DLD1 (cell line): ENCODE results near the gene FAM185A.
"Not testable (repeated sequence)": the region's sequence is repeated elsewhere in the genome, so short reads cannot be mapped to it uniquely, and the experiment has no call there.

Experiments
- in situ Hi-C: cut with HindIII; loops from 2 replicates; pipeline ENCODE4 v1.10.0; 2017; ENCODE audit warnings: low sequenced_read_pairs

Gene FAM185A

DNA sequence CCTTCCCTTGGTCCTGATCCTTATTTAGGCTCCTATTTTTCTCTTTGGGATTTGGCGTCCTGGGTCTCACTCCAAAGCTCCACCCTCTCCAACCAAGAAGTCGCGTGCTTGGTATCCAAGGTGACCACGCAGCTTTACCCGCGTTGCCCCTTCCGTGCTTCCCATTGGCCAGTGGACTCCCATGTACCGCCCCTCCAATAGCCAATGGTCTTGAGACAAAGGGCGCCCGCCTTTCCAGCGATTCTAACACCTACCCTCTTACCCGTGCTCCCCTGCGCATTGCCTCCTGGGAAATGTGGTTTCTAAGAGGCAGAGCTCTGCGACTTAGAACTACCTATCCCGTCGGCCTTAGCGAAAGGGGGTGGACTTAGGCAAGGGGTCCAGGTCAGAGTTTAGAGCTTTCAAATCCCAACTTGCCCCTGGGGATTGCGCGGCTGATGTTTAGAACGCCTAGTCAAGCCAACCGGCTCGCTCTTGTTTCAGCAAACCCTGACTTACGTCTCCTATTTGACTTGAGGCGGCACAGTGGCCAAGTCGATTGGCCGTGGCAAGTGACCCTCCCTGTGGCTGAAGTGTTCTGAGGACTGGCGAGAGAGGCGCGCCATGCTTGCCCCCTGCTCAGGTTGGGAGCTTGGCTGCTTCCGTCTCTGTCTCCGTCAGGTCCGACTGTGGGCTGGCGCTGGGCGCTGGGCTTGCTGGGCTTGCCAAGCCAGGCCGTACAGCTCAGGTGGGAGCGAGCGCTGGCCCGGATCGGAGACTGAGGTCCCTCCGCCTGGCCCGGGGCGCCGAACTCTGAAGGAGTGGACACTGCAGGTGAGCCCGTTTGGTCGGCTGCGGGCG, at the start of gene FAM185A:
FAM185A (plus strand) TSS at position 395 of the 840 bp plus-strand sequence; CDS start at position 604, 209 bp downstream.
- in situ Hi-C loops: not testable (repeated sequence)

DNA sequence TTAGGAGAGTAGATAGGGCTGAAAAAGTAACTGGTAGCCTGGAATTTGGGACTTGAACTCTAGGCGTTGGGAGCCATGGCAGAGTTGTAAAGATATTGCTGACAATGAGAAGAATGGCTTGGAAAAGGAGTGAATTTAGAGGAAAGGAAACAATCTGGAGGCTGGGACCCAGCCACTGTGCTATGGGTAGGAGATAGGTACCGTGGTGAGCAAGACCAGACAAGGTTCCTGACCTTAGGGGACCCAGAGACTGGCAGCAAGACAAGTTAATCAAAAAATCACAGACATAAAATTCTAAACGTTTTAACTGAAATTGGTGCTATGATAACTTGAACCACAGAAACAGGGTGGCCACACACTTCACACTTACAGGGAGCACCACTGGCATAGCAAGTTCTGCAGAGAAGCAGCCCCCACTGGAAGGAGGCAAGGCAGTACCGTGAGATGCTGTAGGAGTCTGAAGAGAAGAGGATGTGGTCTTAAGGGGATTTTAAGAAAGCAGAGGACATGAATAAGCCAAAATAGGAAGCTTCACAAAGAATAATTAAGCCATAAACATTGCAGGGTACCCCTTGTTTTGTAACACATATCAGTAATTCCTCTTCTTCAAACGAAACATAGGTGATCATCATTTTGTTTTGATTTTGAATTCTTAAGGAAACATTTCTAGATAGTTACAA, 35.6 kb upstream of the FAM185A start:
- in situ Hi-C loops: not testable (repeated sequence)

DNA sequence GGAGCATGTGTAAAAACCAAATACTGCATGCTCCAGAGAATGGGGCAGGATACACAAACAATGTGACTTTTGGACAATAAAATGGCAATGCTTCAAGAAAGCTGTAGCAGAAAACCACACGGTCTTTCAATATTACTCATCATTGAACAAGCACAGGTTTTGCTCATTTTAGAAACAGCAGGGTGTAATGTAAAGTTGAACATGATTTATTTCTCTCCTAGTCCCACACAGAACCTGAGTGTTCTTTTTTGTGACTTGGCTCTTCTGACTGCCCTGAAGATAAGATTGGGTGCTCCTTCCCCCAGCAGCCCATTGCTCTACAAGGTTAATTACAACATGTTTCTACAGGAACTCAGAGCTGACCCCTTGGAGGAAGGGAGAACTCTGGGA, 35.1 kb upstream of the FAM185A start:
- in situ Hi-C loops: not testable (repeated sequence)

DNA sequence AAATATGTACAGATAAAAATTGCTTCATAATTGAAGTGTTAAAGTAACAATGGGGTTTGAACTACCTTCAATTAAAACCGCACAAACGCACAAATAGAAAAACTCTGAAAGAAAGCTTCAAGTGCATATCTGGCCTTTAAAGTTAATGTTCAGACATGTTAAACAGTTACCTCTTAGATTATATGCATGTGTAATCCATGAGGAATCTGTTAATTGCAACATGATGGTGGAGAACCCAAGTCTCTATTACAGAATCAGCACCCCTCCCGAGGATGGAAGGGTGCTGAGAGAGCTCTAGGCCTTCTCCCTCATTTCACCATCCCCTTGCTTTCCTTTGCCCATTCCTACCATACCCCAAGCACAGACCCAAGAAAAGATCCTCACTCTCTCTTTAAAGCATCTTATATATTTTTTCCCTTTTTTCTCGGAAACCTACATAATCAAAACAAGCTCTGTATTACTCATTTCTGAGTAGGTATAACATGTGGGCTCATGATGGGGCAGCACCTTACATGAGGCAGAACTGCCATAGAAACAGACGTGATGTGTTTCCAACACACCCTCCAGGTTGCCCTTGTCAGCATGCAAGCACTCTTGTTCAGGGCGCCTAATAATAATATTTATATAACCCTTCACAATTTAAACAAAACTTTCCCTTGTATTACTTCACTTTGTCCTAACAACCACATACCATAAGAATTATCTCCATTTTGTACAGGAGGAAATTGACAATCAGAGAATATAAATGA, 33.9 kb upstream of the FAM185A start:
- in situ Hi-C loops: not testable (repeated sequence)

DNA sequence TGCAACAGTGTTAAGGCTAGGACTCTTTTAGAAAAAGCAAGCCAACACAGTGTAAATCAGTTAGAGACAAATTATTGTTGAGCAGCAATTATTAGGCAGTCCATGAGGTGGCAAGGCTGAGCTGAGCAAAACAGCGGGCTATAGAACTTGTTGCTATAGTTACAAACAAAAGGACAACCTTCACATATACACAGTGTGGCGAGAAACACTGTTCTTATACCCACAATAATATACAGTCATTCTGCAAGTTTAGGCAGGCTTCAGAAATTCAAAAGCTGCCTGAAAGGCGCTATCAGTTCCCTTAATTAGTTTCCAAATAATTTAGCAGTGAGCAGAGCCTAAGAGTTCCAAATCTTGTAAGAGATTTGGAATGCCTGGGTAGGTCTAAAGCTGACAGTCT, 33.1 kb upstream of the FAM185A start:
- in situ Hi-C loops: not testable (repeated sequence)

DNA sequence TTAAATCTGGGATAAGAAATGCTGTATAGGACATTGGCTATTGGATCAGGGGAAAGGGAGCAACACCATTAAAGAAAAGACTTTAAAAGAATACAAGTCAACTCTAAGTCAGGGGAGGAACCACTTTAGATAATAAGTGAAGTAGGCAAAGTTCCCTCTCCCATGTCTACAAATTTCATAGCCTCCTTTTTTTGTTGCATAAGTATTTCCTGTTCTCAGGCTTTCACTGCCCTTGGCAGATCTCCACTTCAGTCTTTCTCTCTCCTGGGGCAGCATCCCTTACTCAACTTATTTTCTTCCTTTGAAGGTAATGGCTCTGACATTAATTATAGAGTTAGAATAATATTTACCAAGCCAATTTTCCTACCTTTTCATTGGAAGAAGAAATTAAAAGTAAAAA, 30.3 kb upstream of the FAM185A start:
- in situ Hi-C loops: not testable (repeated sequence)

DNA sequence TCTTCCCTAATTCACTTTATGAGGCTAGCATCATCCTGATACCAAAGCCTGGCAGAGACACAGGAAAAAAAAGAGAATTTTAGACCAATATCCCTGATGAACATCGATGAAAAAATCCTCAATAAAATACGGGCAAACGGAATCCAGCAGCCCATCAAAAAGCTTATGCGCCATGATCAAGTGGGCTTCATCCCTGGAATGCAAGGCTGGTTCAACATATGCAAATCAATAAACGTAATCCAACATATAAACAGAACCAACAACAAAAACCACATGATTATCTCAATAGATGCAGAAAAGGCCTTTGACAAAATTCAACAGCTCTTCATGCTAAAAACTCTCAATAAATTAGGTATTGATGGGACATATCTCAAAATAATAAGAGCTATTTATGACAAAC, 22.6 kb upstream of the FAM185A start:
- in situ Hi-C loops: not testable (repeated sequence)

DNA sequence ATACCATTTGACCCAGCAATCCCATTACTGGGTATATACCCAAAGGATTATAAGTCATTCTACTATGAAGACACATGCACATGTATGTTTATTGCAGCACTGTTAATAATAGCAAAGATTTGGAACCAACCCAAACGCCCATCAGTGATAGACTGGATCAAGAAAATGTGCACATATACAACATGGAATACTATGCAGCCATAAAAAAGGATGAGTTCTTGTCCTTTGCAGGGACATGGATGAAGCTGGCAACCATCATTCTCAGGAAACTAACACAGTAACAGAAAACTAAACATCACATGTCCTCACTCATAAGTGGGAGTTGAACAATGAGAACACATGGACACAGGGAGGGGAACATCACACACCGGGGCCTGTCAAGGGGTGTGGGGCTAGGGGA, 19.1 kb upstream of the FAM185A start:
- in situ Hi-C loops: not testable (repeated sequence)

DNA sequence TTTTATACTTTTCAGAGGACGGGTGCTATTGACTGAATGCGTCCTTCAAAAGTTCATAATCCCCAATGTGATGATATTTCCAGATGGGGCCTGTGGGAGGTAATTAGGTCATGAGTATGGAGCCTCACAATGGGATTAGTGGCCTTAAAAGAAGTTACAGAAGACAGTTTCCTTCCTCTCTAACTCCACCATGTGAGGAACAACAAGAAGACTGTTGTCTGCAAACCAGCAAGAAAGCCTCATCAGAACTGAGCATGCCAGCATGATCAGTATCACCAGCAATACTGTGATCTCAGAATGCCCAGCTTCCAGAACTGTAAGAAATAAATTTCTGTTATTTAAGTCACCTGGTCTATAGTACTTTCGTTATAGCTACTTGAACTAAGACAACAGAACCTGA, 18.4 kb upstream of the FAM185A start:
- in situ Hi-C loops: not testable (repeated sequence)

DNA sequence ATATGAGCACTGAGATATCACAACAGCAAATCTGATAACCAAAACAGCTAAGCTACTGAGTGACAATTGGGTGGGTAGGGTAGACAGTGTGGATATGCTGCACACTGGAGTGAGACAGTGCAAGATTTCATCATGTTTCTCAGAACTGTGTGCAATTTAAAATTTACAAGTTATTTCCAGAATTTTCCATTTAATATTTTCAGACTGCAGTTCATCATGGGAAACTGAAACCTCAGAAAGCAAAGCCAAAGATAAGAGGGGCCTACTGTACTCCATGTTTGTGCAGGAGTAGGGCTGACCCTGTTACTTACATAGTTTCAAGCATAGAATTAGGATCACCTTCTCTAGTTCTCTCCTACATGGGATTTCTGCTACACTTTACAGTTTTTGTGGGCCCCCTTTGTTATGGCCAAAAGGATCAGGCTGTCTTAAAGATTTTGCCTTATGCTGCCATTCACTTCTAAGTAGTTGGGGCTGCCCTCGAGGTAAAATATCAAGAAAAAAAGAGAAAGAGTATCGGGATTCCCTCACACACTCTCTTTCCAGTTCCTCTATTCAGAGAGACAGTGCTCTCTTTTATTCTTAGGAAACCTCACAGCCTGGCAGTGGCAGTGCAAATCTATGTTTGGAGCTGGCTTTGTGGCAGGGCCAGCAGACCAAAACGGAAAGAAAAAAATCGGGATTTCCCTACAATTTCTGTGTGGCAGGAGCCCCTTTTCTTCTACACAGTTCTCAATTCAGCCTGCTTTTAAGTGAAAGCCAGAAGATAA, 6.6 kb upstream of the FAM185A start:
- in situ Hi-C loops: not testable (repeated sequence)

DNA sequence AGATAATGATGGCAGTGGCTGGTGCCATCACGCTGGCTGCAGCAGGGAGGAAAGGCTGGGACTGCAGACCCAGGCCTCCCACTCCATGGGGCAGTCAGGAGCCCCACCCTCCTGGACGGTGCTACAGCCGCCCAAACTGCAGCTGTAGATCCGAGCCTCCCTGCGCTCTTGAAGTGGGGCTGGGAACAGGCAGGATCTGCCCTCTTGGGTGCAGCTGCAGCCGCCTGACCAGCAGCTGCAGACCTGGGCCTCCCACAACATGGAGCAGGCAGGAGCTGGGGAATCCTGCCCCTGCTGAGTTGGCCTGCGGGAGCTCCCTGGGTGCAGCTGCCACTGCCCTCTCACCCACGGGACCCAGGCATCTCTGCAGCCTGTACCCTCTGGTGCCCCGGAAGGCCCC, 4.9 kb upstream of the FAM185A start:
- in situ Hi-C loops: not testable (repeated sequence)

DNA sequence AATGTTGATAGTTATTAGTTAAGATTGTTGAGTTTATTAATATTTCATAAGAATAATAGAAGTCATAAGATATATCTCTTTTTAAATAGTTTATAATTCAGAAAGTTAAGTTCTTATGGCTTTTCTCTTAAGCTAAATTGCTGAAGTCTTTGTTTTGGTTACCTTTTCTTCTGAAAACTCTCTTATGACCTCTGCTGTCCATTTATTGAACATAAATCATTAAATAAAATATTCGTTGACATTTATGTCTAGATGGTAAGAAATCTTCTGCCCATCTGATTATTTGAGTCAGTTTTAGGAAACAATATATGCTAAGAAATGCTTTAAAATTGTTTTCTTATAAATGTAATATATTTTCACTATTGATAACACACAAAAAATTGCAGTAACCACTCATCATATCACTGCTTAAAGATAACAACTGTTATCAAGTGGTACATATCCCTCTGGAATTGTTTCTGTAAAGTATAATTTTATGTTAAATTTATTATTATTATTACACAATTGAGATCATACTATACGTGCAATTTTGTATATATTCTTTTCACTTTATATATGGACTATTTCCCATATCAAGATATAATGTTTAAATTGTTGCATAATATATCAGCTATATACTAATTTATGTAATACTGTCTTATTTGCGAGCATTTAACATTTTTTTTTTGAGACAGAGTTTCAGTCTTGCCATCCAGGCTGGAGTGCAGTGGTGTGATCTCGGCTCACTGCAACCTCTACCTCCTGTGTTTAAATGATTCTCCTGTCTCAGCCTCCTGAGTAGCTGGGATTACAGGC, 3.1 kb upstream of the FAM185A start:
- in situ Hi-C loops: not testable (repeated sequence)

DNA sequence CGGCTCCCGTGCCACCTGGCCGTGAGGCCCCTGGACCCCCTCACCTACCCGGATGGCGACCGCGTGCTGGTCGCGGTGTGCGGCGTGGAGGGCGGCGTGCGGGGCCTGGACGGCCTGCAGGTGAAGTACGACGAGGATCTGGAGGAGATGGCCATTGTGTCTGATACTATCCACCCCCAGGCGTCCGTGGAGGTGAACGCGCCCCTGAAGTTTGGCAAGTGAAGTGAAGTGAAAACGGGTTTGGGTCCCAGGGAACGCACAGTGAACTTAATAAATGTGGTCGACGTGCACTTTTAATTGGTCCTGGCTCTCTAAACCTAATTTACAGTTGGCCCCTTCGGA, 617 bp downstream of the FAM185A start:
- in situ Hi-C loops: not testable (repeated sequence)

DNA sequence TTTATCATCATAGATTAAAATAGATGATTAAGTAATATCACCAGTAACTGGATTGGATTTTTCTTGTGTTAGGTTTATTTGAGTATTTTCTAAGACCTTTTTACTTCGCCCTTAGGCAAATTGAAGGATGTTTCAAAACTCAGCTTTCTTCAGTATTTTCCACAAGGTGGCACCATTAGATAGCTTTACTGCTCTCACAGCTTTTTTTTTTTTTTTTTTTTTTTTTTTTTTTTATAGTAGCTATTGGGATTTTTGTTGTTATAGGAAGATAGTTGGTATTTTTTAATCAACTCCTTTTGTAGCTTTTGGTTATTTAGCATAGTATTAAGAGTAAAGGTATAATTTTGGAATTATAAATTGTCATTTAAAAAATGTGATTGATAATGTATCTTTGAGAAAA, 9.4 kb downstream of the FAM185A start:
- in situ Hi-C loops: not testable (repeated sequence)

DNA sequence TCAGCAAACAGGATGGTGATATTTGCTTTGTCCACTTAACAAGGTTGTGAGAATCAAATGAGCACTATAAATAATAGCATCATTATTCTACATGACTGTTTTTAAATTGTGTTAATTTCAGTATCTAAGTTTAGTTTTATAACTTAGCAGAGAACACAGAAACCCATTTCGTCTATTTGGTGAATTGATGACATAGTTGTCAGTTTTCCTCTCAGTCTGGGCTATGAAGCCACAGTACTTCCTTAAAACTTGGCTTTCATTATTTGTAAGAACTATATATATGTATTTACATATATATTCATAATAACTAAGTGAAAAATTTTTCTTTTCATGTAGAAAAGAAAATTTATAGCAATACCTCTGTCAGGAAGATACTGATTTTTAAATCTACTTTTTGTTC, 11.1 kb downstream of the FAM185A start:
- in situ Hi-C loops: not testable (repeated sequence)

DNA sequence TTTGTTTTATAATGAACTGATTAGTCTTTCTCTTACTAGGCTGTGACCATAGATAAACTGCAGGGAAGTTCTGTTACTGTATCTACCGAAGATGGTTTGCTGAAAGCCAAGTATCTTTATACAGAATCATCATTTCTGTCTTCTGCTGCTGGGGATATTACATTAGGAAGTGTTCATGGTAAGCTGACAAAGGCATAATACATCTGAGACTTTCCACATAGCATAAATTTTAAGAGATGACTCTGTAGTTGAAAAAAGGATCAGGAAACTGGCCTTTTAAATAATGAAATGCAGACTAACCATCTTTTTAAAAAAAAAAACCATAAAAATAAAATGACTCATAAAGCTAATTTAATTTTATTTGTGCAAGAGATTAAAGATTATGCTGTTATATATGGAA, 12.4 kb downstream of the FAM185A start:
- in situ Hi-C loops: not testable (repeated sequence)

DNA sequence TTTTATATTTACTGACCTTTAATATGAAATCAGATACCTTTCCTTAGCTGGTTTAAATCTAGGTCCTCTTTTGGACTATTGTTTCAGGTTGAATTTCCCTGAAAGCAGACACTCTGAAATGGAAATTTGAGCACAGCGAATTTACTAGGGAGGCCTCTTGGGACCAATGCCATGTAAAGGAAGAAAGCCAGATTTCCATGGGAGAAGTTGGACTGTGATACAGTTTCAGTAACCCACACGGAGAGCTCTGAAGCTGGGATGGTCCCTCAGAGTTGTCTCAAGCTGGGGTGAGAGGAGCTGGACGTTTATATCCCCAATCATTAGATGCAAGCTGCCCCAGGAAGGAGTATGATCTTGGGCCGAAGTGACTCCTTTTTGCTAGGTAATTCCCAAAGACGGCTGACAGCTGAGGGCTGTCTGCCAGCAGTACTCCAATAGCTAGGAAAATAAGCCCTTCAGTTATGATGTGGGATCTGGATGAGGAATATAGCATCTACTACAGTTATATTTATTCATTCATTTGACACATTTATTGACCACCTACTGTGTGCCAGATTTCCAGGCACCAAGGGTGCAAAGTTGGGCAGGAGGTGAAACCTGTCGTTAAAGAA, 14.6 kb downstream of the FAM185A start:
- in situ Hi-C loops: not testable (repeated sequence)

DNA sequence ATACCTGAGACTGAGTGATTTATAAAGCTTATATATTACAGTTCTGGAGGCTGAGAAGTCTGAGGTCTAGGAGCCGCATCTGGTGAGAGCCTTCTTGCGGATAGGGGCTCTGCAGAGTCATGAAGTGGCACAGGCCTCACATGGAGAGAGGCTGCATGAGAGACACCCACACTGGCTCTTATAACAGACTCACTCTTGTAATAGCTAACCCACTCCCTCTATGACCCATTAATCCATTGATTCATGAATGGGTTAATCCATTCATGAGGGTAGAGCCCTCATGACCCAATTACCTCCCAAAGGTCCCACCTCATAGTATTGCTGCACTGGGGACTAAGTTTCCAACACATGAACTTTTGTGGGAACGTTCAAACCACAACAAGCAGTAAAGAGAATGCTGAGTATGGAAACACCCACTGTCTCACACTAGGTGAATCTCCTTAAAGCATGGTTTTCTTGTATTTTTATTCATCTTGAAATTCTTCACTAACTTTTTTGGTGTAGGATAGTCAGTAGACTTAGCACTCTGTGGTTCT, 20.9 kb downstream of the FAM185A start:
- in situ Hi-C loops: not testable (repeated sequence)

DNA sequence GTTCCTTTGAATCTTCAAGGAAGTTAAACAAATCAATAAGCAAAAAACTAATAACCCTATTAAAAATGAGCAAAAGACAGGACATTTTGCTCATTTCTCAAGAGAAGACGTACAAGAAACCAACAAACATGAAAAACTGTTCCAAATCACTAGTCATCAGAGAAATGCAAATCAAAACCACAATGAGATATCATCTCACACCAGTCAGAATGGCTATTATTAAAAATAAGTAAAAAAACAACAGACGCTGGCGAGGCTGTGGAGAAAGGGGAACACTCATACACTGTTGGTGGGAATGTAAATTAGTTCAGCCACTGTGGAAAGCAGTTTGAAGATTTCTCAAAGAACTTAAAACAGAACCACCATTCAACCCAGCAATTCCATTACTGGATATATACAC, 21.7 kb downstream of the FAM185A start:
- in situ Hi-C loops: not testable (repeated sequence)
